Spleen (tissue), 11 donors: ENCODE results near the gene MTG1. TPM values are rescaled to one million over a fixed set of nuclear protein-coding genes. Genes with fewer than 3 reads are reported as not detected.

Experiments
- DNase-seq: peaks from one replicate; pipeline ENCODE4 v3.0.0-alpha.2; 2020
- H3K27ac ChIP-seq, 8 donors: fragments of 200-600 bp; sonication (generic) in 7 of 8; 1 replicate in 4 of 8; 2 replicates in 4 of 8; pipeline versions ENCODE4 v1.5.0 to v1.8.0; 2016 to 2021; ENCODE audit warnings: inconsistent platforms in 4 of 8, mild to moderate bottlenecking in 4 of 8, moderate library complexity in 1 of 8
- H3K27me3 ChIP-seq, 7 donors: fragments of 200-600 bp; sonication (generic) in 6 of 7; replicated peaks in 1 of 7; 1 replicate in 4 of 7; 2 replicates in 3 of 7; pipeline versions ENCODE4 v1.5.0 to v1.8.0; 2016 to 2021; ENCODE audit warnings: inconsistent platforms in 3 of 7, mild to moderate bottlenecking in 1 of 7
- H3K36me3 ChIP-seq, 6 donors: fragments of 200-600 bp; sonication (generic) in 5 of 6; 1 replicate in 4 of 6; 2 replicates in 2 of 6; pipeline versions ENCODE4 v1.5.0 to v1.8.0; 2016 to 2021; ENCODE audit warnings: inconsistent platforms in 2 of 6
- H3K4me1 ChIP-seq, 6 donors: fragments of 200-600 bp; sonication (generic) in 5 of 6; 1 replicate in 3 of 6; 2 replicates in 3 of 6; pipeline versions ENCODE4 v1.5.0 to v1.8.0; 2016 to 2021; ENCODE audit warnings: inconsistent platforms in 3 of 6
- H3K4me3 ChIP-seq, 8 donors: fragments of 200-600 bp; sonication (generic) in 7 of 8; 1 replicate in 4 of 8; 2 replicates in 4 of 8; pipeline versions ENCODE4 v1.5.0 to v1.8.0; 2016 to 2021; ENCODE audit warnings: inconsistent platforms in 4 of 8, mild to moderate bottlenecking in 4 of 8, moderate library complexity in 2 of 8
- H3K9me3 ChIP-seq, 8 donors: fragments of 200-600 bp; sonication (generic) in 7 of 8; 1 replicate in 4 of 8; 2 replicates in 4 of 8; pipeline versions ENCODE4 v1.5.0 to v1.8.0; 2016 to 2021; ENCODE audit warnings: inconsistent platforms in 4 of 8
- CTCF ChIP-seq, 11 experiments: fragments of 200-600 bp in 7 of 11; fragments of 450-650 bp in 4 of 11; sonication (generic) in 4 of 11; IDR thresholded peaks in 8 of 11; conservative IDR thresholded peaks in 3 of 11; 1 replicate in 7 of 11; 2 replicates in 4 of 11; pipeline versions ENCODE4 v1.4.0 to v1.8.0; 2016 to 2021; ENCODE audit warnings: antibody characterized with exemption in 11 of 11, inconsistent platforms in 4 of 11, mild to moderate bottlenecking in 1 of 11
- POLR2A ChIP-seq, 3 donors: fragments of 450-650 bp; IDR thresholded peaks; one replicate each; pipeline ENCODE4 v1.5.1; 2017; ENCODE audit warnings: antibody characterized with exemption in 3 of 3, mild to moderate bottlenecking in 1 of 3
- POLR2AphosphoS5 ChIP-seq, 3 donors: sonication (generic); formaldehyde crosslinking; IDR thresholded peaks; one replicate each; pipeline ENCODE4 v1.5.1; 2017; ENCODE audit warnings: antibody characterized with exemption in 3 of 3
- WGBS, 5 donors: extraction: QIAGEN DNeasy Blood & Tissue Kit in 3 of 5; methylation state at CpG; one replicate each; pipeline versions ENCODE4 v1.1.5 to v1.1.7; 2013 to 2018; 5-methylcytosine and 5-hydroxymethylcytosine counted together
- intact Hi-C: fragments of 100-400 bp; cut with DNase I; formaldehyde crosslinking; loops from one replicate; pipeline ENCODE4 v1.15.0; 2023; ENCODE audit warnings: low total_unique reads
- polyA plus RNA-seq, 3 donors: library from polyadenylated mRNA; stranded (reverse); fragments of 200-250 nt; gene quantifications; one replicate each; pipeline ENCODE4 v1.2.1, GENCODE V29; 2013
- total RNA-seq, 7 donors: library from RNA; depleted of rRNA in 3 of 7; stranded (reverse); fragments of >200 nt in 3 of 7; fragmentation: NEBNext Ultra II Directional in 4 of 7; extraction: Animal tissue kit (Norgen Biotek cat#: 25700) in 4 of 7; gene quantifications; one replicate each; pipeline versions ENCODE4 v1.1.0 to v1.2.1, GENCODE V29; 2016 to 2021
- donor health status: healthy with polysubstance abuse.
- donor health status: DM: no; HTN: no; CAD: no; lungs with moderate emphysema.
- donor health status: DM: no; HTN: no; CAD: no.
- donor health status: Bipolar disorder and iron deficiency.
- donor health status: healthy.
- donor health status: DM: no; HTN: no; CAD: no.
- donor health status: DM: yes; HTN: yes; CAD: no.

MTG1 gene
- total and polyA plus RNA-seq, 10 donors: 35.4 to 122 (median 65.6) TPM

DNA sequence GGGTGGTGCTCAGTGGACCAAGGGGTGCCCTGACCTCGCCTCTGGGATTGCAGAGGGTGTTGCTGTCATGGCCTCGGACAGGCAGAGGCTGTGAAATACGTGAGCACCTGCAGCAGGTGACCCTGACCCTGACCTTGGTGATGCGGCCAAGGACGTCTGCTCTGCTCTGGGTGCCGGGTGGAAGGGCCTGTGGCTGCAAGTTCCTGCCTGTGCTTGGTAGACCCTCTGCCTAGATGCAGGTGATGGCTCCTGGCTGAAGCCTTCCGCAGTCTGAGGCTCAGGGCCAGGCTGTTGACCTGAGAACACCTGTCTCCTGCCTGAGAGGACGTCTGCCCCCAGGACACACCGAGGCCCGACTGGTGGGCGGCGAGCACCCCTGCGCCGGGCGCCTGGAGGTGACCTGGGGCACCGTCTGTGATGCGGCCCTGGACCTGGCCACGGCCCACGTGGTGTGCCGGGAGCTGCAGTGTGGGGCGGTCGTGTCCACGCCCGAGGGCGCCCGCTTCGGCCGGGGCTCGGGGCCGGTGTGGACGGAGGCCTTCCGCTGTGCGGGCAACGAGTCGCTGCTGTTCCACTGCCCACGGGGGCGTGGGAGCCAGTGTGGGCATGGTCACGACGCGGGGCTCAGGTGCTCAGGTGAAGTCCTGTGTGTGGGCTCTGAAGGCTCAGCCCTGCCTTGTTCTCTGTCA, 64.2 kb downstream of the MTG1 start:
- 85 to 93% (median 91%) methylated on average over 20 to 40 of the region's 40 CpGs for WGBS, 5 donors
- Histone ChIP-seq H3K27ac (no peak overlapping the region), H3K9me3 (no peaks in the 10 kb centered on the region), H3K4me1 (no peaks in the 10 kb centered on the region), H3K27me3 (no peaks in the 10 kb centered on the region), H3K36me3 (no peaks in the 10 kb centered on the region), H3K4me3 (no peak overlapping the region)
- intact Hi-C loops: no loop called here
- DNase-seq: no peak
- TF ChIP-seq POLR2AphosphoS5 (IDR thresholded peaks at IDR 0.05) (no peak), CTCF (IDR thresholded peaks at IDR 0.05 in 8 of 11, conservative IDR thresholded peaks at IDR 0.05 in 3 of 11) (no peak), POLR2A (IDR thresholded peaks at IDR 0.05) (no peak)

DNA sequence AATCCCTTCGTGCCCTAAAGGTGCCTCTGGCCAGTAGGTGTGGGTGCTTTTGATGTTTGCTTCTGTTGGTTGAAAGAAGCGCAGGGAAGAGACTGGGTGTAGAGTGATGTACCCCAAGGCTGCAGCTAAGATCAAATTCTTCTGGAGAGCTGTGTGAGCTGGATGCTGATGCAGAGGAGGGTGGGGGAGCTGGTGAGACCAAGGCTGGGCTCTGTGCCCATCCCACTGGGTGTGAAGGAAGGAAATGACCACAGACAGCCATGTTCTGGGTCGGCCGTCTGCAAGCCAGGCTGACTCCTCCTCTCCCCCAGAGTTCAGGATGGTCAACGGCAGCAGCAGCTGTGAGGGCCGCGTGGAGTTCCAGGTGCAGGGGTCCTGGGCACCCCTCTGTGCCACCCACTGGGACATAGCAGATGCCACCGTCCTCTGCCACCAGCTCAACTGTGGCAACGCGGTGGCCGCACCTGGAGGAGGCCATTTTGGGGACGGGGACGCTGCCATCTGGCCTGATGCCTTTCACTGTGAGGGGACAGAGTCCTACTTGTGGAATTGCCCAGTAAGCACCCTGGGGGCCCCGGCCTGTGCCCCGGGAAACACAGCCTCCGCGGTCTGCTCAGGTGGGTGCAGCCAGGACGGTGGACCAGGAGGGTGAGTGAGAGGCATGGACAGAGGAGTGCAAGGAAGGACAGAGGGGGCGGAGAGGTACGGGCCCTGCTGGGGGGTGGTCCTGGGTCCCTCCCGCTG, 64.9 kb downstream of the MTG1 start:
- Histone ChIP-seq H3K9me3 (no peaks in the 10 kb centered on the region), H3K36me3 (no peaks in the 10 kb centered on the region), H3K27me3 (no peaks in the 10 kb centered on the region), H3K4me1 (no peaks in the 10 kb centered on the region), H3K4me3 (no peak overlapping the region), H3K27ac (no peak overlapping the region)
- intact Hi-C loops: no loop called here
- peak; percentile 57 for DNase-seq
- TF ChIP-seq POLR2A (IDR thresholded peaks at IDR 0.05): no peak
- TF ChIP-seq POLR2AphosphoS5 (IDR thresholded peaks at IDR 0.05): no peak
- no peak for TF ChIP-seq CTCF (IDR thresholded peaks at IDR 0.05 in 8 of 11, conservative IDR thresholded peaks at IDR 0.05 in 3 of 11)
- 78 to 82% (median 80%) methylated on average over 19 to 21 of the region's 21 CpGs for WGBS, 5 donors

DNA sequence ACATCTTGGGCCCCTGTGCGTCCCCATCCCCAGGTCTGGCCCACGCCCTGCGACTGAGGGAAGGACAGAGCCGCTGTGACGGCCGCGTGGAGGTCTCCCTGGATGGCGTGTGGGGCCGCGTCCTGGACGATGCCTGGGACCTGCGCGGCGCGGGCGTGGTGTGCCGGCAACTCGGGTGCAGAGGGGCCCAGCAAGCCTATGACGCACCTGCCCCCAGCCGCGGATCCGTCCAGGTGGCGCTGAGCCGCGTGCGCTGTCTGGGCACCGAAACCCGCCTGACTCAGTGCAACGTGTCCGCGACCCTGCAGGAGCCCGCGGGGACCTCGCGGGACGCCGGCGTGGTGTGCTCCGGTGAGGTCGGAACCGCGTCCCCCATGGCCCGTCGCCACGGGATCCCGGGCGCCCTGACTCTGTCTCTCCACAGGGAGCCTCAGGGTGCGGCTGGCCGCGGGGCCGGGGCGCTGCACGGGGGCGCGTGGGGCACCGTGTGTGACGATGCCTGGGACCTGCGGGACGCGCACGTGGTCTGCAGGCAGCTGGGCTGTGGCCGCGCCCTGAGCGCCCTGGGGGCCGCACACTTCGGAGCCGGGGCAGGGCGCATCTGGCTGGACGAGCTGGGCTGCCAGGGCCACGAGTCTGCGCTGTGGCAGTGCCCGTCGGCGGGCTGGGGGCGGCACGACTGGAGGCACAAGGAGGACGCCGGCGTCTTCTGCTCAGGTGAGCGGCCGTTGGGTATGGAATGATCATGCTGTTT, 65.7 kb downstream of the MTG1 start:
- Histone ChIP-seq H3K4me1 (no peaks in the 10 kb centered on the region), H3K27ac (no peak overlapping the region), H3K27me3 (no peaks in the 10 kb centered on the region), H3K36me3 (no peaks in the 10 kb centered on the region), H3K9me3 (no peaks in the 10 kb centered on the region), H3K4me3 (no peak overlapping the region)
- intact Hi-C loops: no loop called here
- DNase-seq: peak; percentile 65
- 56 to 83% (median 63%) methylated on average over 24 to 81 of the region's 81 CpGs for WGBS, 5 donors
- no peak for TF ChIP-seq CTCF (IDR thresholded peaks at IDR 0.05 in 8 of 11, conservative IDR thresholded peaks at IDR 0.05 in 3 of 11)
- TF ChIP-seq POLR2AphosphoS5 (IDR thresholded peaks at IDR 0.05): no peak
- TF ChIP-seq POLR2A (IDR thresholded peaks at IDR 0.05): no peak
